CD1c-positive myeloid dendritic cell (primary cell): ENCODE results near the gene SULT4A1.
A peak's percentile ranks its signal among the peaks of the same experiment; 100 is the strongest.

Experiments used
- DNase-seq: peaks from one replicate; pipeline ENCODE4 v3.0.0-alpha.2; 2016; ENCODE audit errors: extremely low spot score

Gene SULT4A1

GRCh38 chr22:43860831-43861230, 1.5 kb downstream of the SULT4A1 start:
- DNase-seq = no peak

- no peak for DNase-seq
Measured at GRCh38 chr22:43860126-43860525, 2.2 kb downstream of the SULT4A1 start.

- no peak for DNase-seq
Measured at GRCh38 chr22:43859621-43860020, 2.7 kb downstream of the SULT4A1 start.

GRCh38 chr22:43859176-43859575, 3.1 kb downstream of the SULT4A1 start:
- DNase-seq = no peak

GRCh38 chr22:43858156-43858895, 4.0 kb downstream of the SULT4A1 start:
- no peak for DNase-seq

GRCh38 chr22:43857367-43857766, 4.9 kb downstream of the SULT4A1 start:
- no peak for DNase-seq

GRCh38 chr22:43855431-43855830, 6.9 kb downstream of the SULT4A1 start:
- no peak for DNase-seq

- DNase-seq = no peak
Measured at GRCh38 chr22:43854786-43855271, 7.5 kb downstream of the SULT4A1 start.

- DNase-seq = no peak
Measured at GRCh38 chr22:43854121-43854785, 8.1 kb downstream of the SULT4A1 start.

- no peak for DNase-seq
Measured at GRCh38 chr22:43853328-43853931, 8.9 kb downstream of the SULT4A1 start.

GRCh38 chr22:43852573-43853327, 9.6 kb downstream of the SULT4A1 start:
- DNase-seq = peak; percentile 34

- no peak for DNase-seq
Measured at GRCh38 chr22:43851979-43852307, 10.4 kb downstream of the SULT4A1 start.

- no peak for DNase-seq
Measured at GRCh38 chr22:43851058-43851978, 11.0 kb downstream of the SULT4A1 start.

GRCh38 chr22:43850529-43850928, 11.8 kb downstream of the SULT4A1 start:
- no peak for DNase-seq

GRCh38 chr22:43849731-43850130, 12.6 kb downstream of the SULT4A1 start:
- DNase-seq = no peak

- no peak for DNase-seq
Measured at GRCh38 chr22:43848366-43849171, 13.7 kb downstream of the SULT4A1 start.

- no peak for DNase-seq
Measured at GRCh38 chr22:43847376-43848289, 14.7 kb downstream of the SULT4A1 start.

- DNase-seq = no peak
Measured at GRCh38 chr22:43846966-43847365, 15.3 kb downstream of the SULT4A1 start.

GRCh38 chr22:43845981-43846380, 16.3 kb downstream of the SULT4A1 start:
- DNase-seq = no peak
